HG03280 (cell line): ENCODE results near the gene KRTAP10-10.
"Not testable (repeated sequence)": the region's sequence is repeated elsewhere in the genome, so short reads cannot be mapped to it uniquely, and the experiment has no call there.

Experiments used
- ATAC-seq: cut with Tn5 transposase; IDR thresholded peaks from one replicate; pipeline ENCODE4 v1.9.1; 2021; ENCODE audit warnings: mild to moderate bottlenecking, moderate library complexity; ENCODE audit not compliant: unreplicated experiment

The KRTAP10-10 gene

DNA sequence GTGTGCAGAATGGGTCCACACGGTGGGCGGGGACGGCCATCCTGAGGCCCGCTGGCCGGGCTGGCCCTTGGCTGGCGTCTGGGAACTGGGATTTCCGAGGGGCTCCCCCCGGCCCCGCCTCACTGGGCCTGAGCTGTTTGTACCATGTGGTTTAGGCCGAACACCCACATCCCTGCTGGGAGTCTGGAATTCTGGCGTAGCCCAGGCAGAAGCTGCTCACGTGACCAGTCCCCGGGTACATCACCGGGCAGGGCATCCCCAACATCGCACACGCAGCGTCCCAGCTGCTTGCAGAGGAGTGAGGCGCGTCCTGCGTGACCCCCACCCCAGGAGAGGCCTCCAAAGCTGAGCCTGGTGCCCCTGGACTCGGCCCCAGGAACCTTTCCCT lies 34.7 kb upstream of the KRTAP10-10 start:
- ATAC-seq = no peak

DNA sequence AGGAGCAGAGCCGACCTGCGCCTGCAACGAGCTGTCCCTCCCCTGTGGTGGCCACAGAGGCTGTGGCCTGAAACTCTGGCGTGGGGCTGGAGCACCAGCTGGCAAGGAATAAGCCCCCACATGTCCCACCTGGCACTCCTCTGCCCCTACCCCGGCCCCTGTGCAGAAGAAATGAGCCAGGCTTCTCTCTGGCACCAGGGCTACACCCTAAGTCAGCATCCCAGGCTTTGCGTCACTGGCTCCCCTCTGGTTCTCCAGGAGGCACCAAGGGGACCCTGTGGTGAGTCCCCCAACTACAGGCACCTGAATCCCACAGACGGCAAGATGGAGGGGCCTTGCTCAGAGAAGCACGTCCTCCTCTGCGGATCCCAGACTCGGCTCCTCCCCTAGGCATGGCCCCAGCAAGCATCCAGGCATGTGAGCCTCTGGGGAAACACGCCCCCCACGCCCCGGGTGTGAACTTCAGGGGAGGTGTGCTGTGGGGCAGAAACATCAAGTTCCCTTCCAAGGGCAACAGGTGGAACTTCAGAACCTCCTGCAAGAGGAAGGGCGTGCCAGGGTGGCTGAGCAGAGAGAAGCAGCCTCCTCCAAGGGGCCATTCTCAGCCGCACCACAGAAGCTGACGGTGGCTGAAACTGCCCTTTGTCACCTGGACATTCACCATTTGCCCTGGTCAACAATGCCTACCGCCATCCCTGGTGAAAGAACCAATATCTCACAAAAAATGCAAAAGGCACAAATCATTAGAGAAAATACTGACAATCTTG lies 33.9 kb upstream of the KRTAP10-10 start:
- ATAC-seq = no peak

- ATAC-seq = no peak
Measured at GRCh38 chr21:44603911-44604310, 33.2 kb upstream of the KRTAP10-10 start.

- ATAC-seq = no peak
Measured at GRCh38 chr21:44606495-44606894, 30.7 kb upstream of the KRTAP10-10 start.

DNA sequence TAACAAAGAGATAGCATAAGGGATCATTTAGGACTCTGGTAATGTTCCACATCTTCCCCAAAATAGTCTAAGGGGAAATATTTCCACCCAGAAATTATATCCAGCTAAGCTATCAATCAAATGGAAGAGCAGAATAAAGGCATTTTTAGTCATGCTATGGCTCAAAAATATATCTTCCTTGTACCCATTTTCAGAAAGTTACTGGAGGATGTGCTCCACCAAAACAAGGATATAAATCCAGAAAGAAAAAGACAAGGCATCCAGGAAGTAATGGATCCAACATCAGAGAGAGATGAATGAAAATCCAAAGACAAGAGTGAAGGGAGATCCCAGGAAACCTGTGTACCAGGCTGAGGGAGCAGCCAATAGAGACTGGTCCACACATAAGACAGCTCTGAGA lies 28.0 kb upstream of the KRTAP10-10 start:
- no peak for ATAC-seq

- ATAC-seq = not testable (repeated sequence)
Measured at GRCh38 chr21:44610157-44610843, 26.9 kb upstream of the KRTAP10-10 start.

DNA sequence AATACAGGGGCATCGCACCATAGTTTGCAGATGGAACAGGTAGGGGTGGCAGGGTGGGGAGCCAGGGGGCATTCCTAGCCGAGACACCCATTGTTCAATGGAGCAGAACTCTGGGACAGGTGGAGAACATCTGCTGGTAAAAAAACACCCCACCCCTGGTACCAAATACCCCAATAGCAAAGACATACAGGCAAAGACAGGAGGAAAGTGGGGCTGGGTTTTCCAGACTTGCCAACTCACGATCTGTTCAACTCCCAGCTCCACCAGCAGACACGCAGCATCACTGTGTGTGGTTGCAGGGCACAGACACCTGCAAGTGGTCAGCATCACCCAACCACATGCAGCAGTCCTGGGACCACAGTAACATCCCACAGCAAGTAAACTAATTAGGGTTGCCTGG lies 25.6 kb upstream of the KRTAP10-10 start:
- ATAC-seq = no peak

DNA sequence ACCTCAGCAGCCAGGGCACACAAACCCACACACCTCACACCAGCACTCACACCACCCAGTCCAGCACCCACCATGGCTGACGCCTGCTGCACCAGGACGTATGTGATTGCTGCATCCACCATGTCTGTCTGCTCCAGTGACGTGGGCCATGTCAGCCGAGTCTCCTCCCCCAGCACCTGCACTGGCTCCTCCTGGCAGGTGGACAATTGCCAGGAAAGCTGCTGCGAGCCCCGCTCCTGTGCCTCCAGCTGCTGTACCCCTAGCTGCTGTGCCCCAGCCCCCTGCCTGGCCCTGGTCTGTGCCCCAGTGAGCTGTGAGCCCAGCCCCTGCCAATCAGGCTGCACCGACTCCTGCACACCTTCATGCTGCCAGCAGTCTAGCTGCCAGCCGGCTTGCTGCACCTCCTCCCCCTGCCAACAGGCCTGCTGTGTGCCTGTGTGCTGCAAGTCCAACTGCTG lies 25.1 kb upstream of the KRTAP10-10 start, which contains the start of gene KRTAP10-8:
Gene KRTAP10-8 (plus strand): TSS at position 51 of the 458 bp plus-strand sequence. CDS start 22 bp downstream, at position 73.
- ATAC-seq = no peak

GRCh38 chr21:44612669-44613229 lies 24.4 kb upstream of the KRTAP10-10 start:
- no peak for ATAC-seq

GRCh38 chr21:44613386-44614155 lies 23.6 kb upstream of the KRTAP10-10 start:
- ATAC-seq = no peak

DNA sequence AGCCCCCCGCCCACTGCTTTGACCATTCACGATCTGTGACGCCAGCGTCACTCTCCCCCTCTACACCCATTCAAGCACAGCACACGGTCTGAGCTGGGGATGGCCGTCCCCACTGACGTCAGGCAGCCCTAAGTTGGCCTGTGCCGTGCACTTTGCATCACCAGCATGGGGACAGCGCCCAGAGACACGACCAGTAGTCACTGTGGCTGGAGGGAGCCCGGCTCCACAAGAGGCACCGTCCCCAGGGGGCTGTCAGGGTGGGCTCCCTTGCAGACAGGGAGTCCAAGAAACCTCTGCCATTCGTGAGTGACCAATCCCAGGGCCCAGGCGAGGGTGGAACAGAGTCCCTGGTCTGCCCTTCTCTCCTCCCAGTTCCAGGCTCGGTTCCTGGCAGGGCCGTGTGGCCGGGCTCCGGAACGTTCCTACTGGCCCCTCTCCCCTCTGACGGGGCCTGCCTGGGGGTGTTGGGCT lies 23.0 kb upstream of the KRTAP10-10 start:
- ATAC-seq = no peak

- ATAC-seq = no peak
Measured at GRCh38 chr21:44614961-44615391, 22.2 kb upstream of the KRTAP10-10 start.

GRCh38 chr21:44615466-44615865 lies 21.7 kb upstream of the KRTAP10-10 start:
- no peak for ATAC-seq

- ATAC-seq = no peak
Measured at GRCh38 chr21:44615911-44616590, 21.1 kb upstream of the KRTAP10-10 start.

- ATAC-seq = no peak
Measured at GRCh38 chr21:44616591-44616926, 20.6 kb upstream of the KRTAP10-10 start.

DNA sequence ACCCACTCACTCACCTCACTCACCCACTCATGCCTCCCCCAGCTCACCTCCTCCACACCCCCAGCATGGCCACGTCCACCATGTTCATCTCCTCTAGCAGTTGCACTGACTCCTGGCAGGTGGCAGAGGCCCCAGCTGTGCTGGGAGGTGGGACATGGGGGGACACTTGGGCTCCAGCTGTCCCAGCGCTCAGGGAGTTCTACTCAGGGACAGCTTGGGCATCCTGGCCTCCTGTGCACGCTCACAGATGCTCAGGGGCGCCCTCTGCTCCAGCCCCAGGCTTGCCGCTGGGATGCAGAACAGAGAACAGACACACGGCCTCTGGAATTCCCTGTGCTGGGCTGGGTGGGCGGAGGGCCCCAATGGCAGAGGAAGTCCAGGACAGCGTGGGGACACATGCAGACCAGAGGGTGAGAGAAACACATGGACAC lies 20.1 kb upstream of the KRTAP10-10 start:
- ATAC-seq = no peak

DNA sequence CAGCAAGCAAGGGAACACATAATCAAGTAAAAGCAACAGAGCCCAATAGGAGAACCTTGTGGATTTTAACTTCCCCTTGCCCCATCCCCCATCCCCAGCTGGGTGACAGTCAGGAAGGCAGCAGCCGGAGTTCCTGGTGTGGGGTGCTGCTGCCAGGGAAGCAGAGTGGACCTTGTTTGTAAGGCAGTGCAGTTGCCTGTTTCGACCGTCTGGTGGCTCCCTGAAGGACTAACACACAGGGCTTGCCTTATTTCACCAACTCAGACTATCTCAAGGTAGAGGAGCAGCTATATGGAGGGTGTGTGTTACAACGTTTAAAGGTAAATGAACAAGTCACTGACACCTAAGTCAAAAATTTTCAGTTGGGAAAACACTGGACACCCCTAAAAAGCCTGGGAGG lies 18.7 kb upstream of the KRTAP10-10 start:
- no peak for ATAC-seq

GRCh38 chr21:44618909-44619308 lies 18.2 kb upstream of the KRTAP10-10 start:
- ATAC-seq = no peak

DNA sequence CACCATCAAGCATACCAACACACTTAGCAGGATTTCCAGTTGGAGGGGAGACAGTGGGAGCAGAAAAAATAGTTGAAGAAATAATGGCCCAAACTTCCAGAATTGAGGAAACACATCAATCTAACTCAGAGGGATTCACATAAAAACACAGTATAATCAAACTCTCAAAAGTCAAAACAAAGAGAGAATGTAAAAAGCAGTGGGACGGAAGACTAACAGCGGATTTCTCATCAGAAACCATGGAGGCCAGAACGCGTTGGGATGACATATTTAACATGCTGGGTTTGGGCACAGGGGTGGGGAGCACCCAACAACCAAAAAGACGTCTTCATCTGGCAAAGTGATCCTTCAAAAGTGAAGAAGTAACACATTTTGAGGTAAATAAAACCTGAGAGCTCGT lies 17.3 kb upstream of the KRTAP10-10 start:
- no peak for ATAC-seq

DNA sequence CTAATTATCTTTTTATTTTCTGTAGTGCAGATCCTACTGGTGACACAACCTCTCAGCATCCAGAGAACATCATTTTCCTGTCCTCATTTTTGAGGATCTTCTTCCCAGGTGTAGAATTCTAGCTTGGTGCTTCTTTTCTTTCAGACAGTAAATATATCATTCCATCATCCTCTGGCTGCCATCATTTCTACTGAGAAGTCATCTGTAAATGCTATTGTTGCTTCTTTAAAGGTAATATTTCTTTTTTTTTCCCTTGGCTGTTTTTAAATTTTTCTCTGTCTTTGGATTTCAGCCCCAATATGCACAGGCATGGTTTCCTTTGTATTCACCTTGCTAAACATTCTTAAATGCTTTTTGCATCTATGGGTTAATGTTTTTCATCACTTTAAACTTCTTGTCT lies 13.6 kb upstream of the KRTAP10-10 start:
- no peak for ATAC-seq
